NAMALWA (cell line): Measurements from ENCODE around the gene SLC22A1.
"Not testable (repeated sequence)": the region's sequence is repeated elsewhere in the genome, so short reads cannot be mapped to it uniquely, and the experiment has no call there.

Experiments used
- DNase-seq: peaks from one replicate; pipeline ENCODE4 v3.0.0-alpha.2; 2015; ENCODE audit warnings: low spot score

Gene SLC22A1

GRCh38 chr6:160121558-160121957 is at the start of gene SLC22A1:
TSS of gene SLC22A1 (plus strand) at chr6:160121815. CDS start at chr6:160121936, 121 bp downstream.
- DNase-seq: no peak

- DNase-seq: no peak
Observed at GRCh38 chr6:160073272-160073671, 48.3 kb upstream of the SLC22A1 start.

- no peak for DNase-seq
Observed at GRCh38 chr6:160076009-160076408, 45.6 kb upstream of the SLC22A1 start.

GRCh38 chr6:160077024-160077423 is 44.6 kb upstream of the SLC22A1 start:
- DNase-seq: no peak

- DNase-seq: no peak
Observed at GRCh38 chr6:160077526-160077925, 44.1 kb upstream of the SLC22A1 start.

GRCh38 chr6:160078883-160079685 is 42.5 kb upstream of the SLC22A1 start:
- no peak for DNase-seq

GRCh38 chr6:160079686-160080043 is 42.0 kb upstream of the SLC22A1 start:
- no peak for DNase-seq

- no peak for DNase-seq
Observed at GRCh38 chr6:160080097-160080496, 41.5 kb upstream of the SLC22A1 start.

- DNase-seq: no peak
Observed at GRCh38 chr6:160081398-160081797, 40.2 kb upstream of the SLC22A1 start.

GRCh38 chr6:160082627-160083026 is 39.0 kb upstream of the SLC22A1 start:
- no peak for DNase-seq

- DNase-seq: no peak
Observed at GRCh38 chr6:160084198-160084776, 37.3 kb upstream of the SLC22A1 start.

- DNase-seq: no peak
Observed at GRCh38 chr6:160085226-160085625, 36.4 kb upstream of the SLC22A1 start.

GRCh38 chr6:160085713-160086505 is 35.7 kb upstream of the SLC22A1 start:
- DNase-seq: no peak

- no peak for DNase-seq
Observed at GRCh38 chr6:160086754-160087153, 34.9 kb upstream of the SLC22A1 start.

- DNase-seq: peak; percentile 13
Observed at GRCh38 chr6:160088069-160088783, 33.4 kb upstream of the SLC22A1 start.

- DNase-seq: no peak
Observed at GRCh38 chr6:160088784-160089533, 32.7 kb upstream of the SLC22A1 start.

- DNase-seq: no peak
Observed at GRCh38 chr6:160089534-160089897, 32.1 kb upstream of the SLC22A1 start.

- not testable (repeated sequence) for DNase-seq
Observed at GRCh38 chr6:160090442-160091239, 31.0 kb upstream of the SLC22A1 start.

- not testable (repeated sequence) for DNase-seq
Observed at GRCh38 chr6:160092176-160092575, 29.4 kb upstream of the SLC22A1 start.

GRCh38 chr6:160092602-160093001 is 29.0 kb upstream of the SLC22A1 start:
- DNase-seq: no peak

GRCh38 chr6:160093061-160093460 is 28.6 kb upstream of the SLC22A1 start:
- DNase-seq: no peak
